Astrocyte (in vitro differentiated cells and primary cell): Measurements from ENCODE around the gene MRTFA. TPM values are rescaled to one million over a fixed set of nuclear protein-coding genes. Genes with fewer than 3 reads are reported as not detected.

Experiments used
- DNase-seq: peaks from one replicate; pipeline ENCODE4 v3.0.0-alpha.2; 2010; ENCODE audit warnings: low read depth
- FAIRE-seq: peaks from 2 replicates; lab custom pipeline; 2011; peaks lifted over from hg19 to GRCh38; lab: Jason Lieb, UNC
- H2AFZ ChIP-seq: 2 replicates; pipeline ENCODE4 v1.6.0; 2012; ENCODE audit warnings: low read depth, low read length, inconsistent platforms
- H3K27ac ChIP-seq: 2 replicates; pipeline ENCODE4 v1.5.1; 2011; ENCODE audit warnings: low read depth, low read length, inconsistent platforms
- H3K27me3 ChIP-seq: 2 replicates; pipeline ENCODE4 v1.6.0; 2011; ENCODE audit warnings: low read length, inconsistent platforms; ENCODE audit not compliant: insufficient read depth
- H3K36me3 ChIP-seq: 2 replicates; pipeline ENCODE4 v1.5.1; 2011; ENCODE audit warnings: low read length, inconsistent platforms; ENCODE audit not compliant: insufficient read depth
- H3K4me1 ChIP-seq: 2 replicates; pipeline ENCODE4 v1.5.1; 2011; ENCODE audit warnings: low read length, inconsistent platforms; ENCODE audit not compliant: insufficient read depth
- H3K4me2 ChIP-seq: 2 replicates; pipeline ENCODE4 v1.6.0; 2012; ENCODE audit warnings: low read length, inconsistent platforms
- H3K4me3 ChIP-seq: 2 replicates; pipeline ENCODE4 v1.5.1; 2011; ENCODE audit warnings: low read depth, mild to moderate bottlenecking, low read length, inconsistent platforms; ENCODE audit not compliant: insufficient read depth
- H3K79me2 ChIP-seq: 2 replicates; pipeline ENCODE4 v1.6.0; 2012; ENCODE audit warnings: mild to moderate bottlenecking, low read length, inconsistent platforms; ENCODE audit not compliant: insufficient read depth
- H3K9ac ChIP-seq: 2 replicates; pipeline ENCODE4 v1.6.0; 2012; ENCODE audit warnings: mild to moderate bottlenecking, low read length, inconsistent platforms
- H3K9me3 ChIP-seq: 2 replicates; pipeline ENCODE4 v1.5.1; 2012; ENCODE audit warnings: low read depth, mild to moderate bottlenecking, low read length, inconsistent platforms; ENCODE audit not compliant: insufficient read depth
- H4K20me1 ChIP-seq: 2 replicates; pipeline ENCODE4 v1.6.0; 2012; ENCODE audit warnings: low read length, inconsistent platforms; ENCODE audit not compliant: insufficient read depth
- H3K27ac Mint-ChIP-seq: one replicate; pipeline ENCODE4 v1.8.0; 2021; ENCODE audit warnings: mild to moderate bottlenecking, mixed read lengths; ENCODE audit not compliant: unreplicated experiment
- H3K27me3 Mint-ChIP-seq: one replicate; pipeline ENCODE4 v1.8.0; 2021; ENCODE audit warnings: low read depth, mixed read lengths; ENCODE audit not compliant: unreplicated experiment
- H3K36me3 Mint-ChIP-seq: one replicate; pipeline ENCODE4 v1.8.0; 2021; ENCODE audit warnings: low read depth, mixed read lengths; ENCODE audit not compliant: unreplicated experiment
- H3K4me1 Mint-ChIP-seq: one replicate; pipeline ENCODE4 v1.8.0; 2021; ENCODE audit warnings: low read depth, mixed read lengths; ENCODE audit not compliant: unreplicated experiment
- H3K4me3 Mint-ChIP-seq: one replicate; pipeline ENCODE4 v1.8.0; 2021; ENCODE audit warnings: mild to moderate bottlenecking, moderate library complexity, mixed read lengths; ENCODE audit not compliant: unreplicated experiment
- H3K9me3 Mint-ChIP-seq: one replicate; pipeline ENCODE4 v1.8.0; 2021; ENCODE audit warnings: mild to moderate bottlenecking, mixed read lengths; ENCODE audit not compliant: unreplicated experiment
- EZH2 ChIP-seq: IDR thresholded peaks from 2 replicates; pipeline ENCODE4 v1.6.1; 2012; ENCODE audit warnings: mild to moderate bottlenecking, low read length, inconsistent platforms; ENCODE audit not compliant: insufficient read depth
- total RNA-seq: library from RNA; stranded (reverse); gene quantifications from 2 replicates; pipeline ENCODE4 v1.2.1, GENCODE V29; 2021
- TF ChIP-seq, protein P1 (sequence below): IDR thresholded peaks from 2 replicates; pipeline ENCODE4 v1.5.1; 2011; ENCODE audit warnings: low read depth, mild to moderate bottlenecking, inconsistent platforms, low read length, moderate library complexity; ENCODE audit not compliant: insufficient read depth

Gene MRTFA
- total RNA-seq, 1 donor from 2014 or later: 74.3 TPM

DNA sequence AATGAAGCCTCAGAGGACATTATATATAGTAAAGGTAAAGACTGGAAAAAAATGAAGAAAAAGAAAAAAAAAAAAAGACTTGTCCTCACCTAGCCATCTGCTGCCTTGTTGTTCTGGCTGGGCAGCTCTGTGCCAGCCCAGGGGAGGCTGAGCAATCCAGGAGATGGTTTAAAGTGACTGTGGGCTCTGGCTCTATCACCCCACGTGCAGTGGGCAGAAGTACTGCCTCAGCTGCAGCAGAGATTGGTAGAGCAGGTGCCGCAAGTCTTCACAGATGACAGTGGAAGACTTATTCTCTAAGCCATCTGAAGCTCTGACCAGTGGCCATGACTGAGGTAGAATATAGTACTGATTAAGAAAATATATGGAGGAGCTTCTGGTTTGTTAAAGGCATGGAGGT lies 203.9 kb downstream of the MRTFA start:
- peaks cover 76% of the 10 kb centered on the region for H4K20me1 ChIP-seq
- no peak overlapping the region for H3K4me3 Mint-ChIP-seq
- no peaks in the 10 kb centered on the region for H3K9me3 Mint-ChIP-seq
- H3K4me1 ChIP-seq: peaks cover 9% of the 10 kb centered on the region
- H3K36me3 ChIP-seq: peaks cover 31% of the 10 kb centered on the region
- no peak for DNase-seq
- H3K4me3 ChIP-seq: no peak overlapping the region
- H2AFZ ChIP-seq: no peak overlapping the region
- H3K4me2 ChIP-seq: no peak overlapping the region
- no peak for TF ChIP-seq EZH2
- TF ChIP-seq, protein P1, sequence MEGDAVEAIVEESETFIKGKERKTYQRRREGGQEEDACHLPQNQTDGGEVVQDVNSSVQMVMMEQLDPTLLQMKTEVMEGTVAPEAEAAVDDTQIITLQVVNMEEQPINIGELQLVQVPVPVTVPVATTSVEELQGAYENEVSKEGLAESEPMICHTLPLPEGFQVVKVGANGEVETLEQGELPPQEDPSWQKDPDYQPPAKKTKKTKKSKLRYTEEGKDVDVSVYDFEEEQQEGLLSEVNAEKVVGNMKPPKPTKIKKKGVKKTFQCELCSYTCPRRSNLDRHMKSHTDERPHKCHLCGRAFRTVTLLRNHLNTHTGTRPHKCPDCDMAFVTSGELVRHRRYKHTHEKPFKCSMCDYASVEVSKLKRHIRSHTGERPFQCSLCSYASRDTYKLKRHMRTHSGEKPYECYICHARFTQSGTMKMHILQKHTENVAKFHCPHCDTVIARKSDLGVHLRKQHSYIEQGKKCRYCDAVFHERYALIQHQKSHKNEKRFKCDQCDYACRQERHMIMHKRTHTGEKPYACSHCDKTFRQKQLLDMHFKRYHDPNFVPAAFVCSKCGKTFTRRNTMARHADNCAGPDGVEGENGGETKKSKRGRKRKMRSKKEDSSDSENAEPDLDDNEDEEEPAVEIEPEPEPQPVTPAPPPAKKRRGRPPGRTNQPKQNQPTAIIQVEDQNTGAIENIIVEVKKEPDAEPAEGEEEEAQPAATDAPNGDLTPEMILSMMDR: no peak
- peaks cover 23% of the 10 kb centered on the region for H3K4me1 Mint-ChIP-seq
- no peaks in the 10 kb centered on the region for H3K27me3 ChIP-seq
- H3K27ac ChIP-seq: no peak overlapping the region
- no peaks in the 10 kb centered on the region for H3K27me3 Mint-ChIP-seq
- H3K36me3 Mint-ChIP-seq: peaks cover 24% of the 10 kb centered on the region
- H3K27ac Mint-ChIP-seq: no peak overlapping the region
- H3K9ac ChIP-seq: no peak overlapping the region
- H3K79me2 ChIP-seq: peaks cover 50% of the 10 kb centered on the region
- FAIRE-seq: no peak
- H3K9me3 ChIP-seq: no peaks in the 10 kb centered on the region

DNA sequence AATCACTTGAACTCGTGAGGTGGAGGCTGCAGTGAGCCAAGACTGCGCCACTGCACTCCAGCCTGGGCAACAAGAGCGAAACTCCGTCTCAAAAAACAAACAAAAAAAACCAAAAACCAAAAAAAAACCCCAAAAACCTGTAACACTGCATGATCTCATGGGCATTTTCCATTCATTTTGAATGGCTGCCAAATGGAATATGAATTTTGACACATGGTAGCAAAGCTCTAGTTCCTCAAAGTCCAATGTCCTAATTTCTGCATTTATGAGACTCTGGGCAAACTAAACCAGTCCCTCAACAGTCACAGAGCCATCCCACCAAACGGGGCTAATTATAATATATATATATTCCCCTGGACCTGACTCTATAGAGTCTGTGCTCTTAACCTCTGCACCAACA lies 204.4 kb downstream of the MRTFA start:
- Histone ChIP-seq H2AFZ (no peak overlapping the region), H3K27me3 (no peaks in the 10 kb centered on the region), H3K9me3 (no peaks in the 10 kb centered on the region), H3K36me3 (peaks cover 31% of the 10 kb centered on the region), H3K4me3 (no peak overlapping the region), H3K4me1 (peaks cover 9% of the 10 kb centered on the region), H4K20me1 (peaks cover 76% of the 10 kb centered on the region), H3K4me2 (no peak overlapping the region), H3K27ac (no peak overlapping the region), H3K79me2 (peaks cover 55% of the 10 kb centered on the region), H3K9ac (no peak overlapping the region)
- Mint-ChIP-seq H3K9me3 (no peaks in the 10 kb centered on the region), H3K27me3 (no peaks in the 10 kb centered on the region), H3K4me3 (no peak overlapping the region), H3K36me3 (peaks cover 25% of the 10 kb centered on the region), H3K4me1 (peaks cover 21% of the 10 kb centered on the region), H3K27ac (no peak overlapping the region)
- DNase-seq: no peak
- TF ChIP-seq, protein P1: no peak
- TF ChIP-seq EZH2: no peak
- no peak for FAIRE-seq

DNA sequence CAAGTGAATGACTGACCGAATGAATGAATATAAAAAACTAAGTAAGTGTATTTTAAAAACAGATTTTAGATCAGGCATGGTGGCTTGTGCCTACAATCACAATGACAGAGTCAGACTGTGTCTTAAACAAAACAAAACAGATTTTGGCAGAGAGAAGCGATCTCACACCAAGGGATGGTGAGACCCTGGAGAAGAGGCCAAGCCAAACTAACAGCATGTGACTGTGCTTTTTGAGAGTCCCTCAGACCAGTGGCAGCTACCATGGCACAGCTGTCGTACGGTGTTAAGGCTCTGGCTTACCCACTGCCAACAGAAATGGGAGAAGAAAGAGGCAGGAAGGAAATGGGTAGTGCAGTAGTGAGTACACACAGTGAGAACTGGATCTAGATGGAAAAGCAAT lies 205.5 kb downstream of the MRTFA start:
- Histone ChIP-seq H3K36me3 (peaks cover 31% of the 10 kb centered on the region), H3K9ac (no peak overlapping the region), H3K79me2 (peaks cover 53% of the 10 kb centered on the region), H4K20me1 (peaks cover 77% of the 10 kb centered on the region), H3K4me2 (no peak overlapping the region), H3K27ac (no peak overlapping the region), H3K9me3 (no peaks in the 10 kb centered on the region), H2AFZ (no peak overlapping the region), H3K4me3 (no peak overlapping the region), H3K4me1 (peaks cover 9% of the 10 kb centered on the region), H3K27me3 (no peaks in the 10 kb centered on the region)
- no peaks in the 10 kb centered on the region for H3K9me3 Mint-ChIP-seq
- no peak for DNase-seq
- H3K27me3 Mint-ChIP-seq: no peaks in the 10 kb centered on the region
- H3K36me3 Mint-ChIP-seq: peaks cover 31% of the 10 kb centered on the region
- no peak overlapping the region for H3K4me3 Mint-ChIP-seq
- no peak overlapping the region for H3K27ac Mint-ChIP-seq
- H3K4me1 Mint-ChIP-seq: peaks cover 14% of the 10 kb centered on the region
- TF ChIP-seq, protein P1: no peak
- no peak for TF ChIP-seq EZH2
- FAIRE-seq: no peak
